H9 (cell line): ENCODE results near the gene KHK. TPM values are rescaled to one million over a fixed set of nuclear protein-coding genes. Genes with fewer than 3 reads are reported as not detected.

Source experiments
- DNase-seq: peaks from one replicate; pipeline ENCODE4 v3.0.0-alpha.2; 2017
- H2AFZ ChIP-seq: one replicate; pipeline ENCODE4 v1.6.1; 2013; ENCODE audit warnings: mild to moderate bottlenecking, low read length, control low read depth, moderate library complexity
- H2AK5ac ChIP-seq: 2 replicates; pipeline ENCODE4 v1.6.1; 2013; ENCODE audit warnings: low read length, control low read depth, mixed read lengths; ENCODE audit not compliant: insufficient read length
- H2BK120ac ChIP-seq: one replicate; pipeline ENCODE4 v1.6.1; 2013; ENCODE audit warnings: low read depth, mild to moderate bottlenecking, low read length, control low read depth, inconsistent platforms; ENCODE audit not compliant: poor library complexity, severe bottlenecking
- H2BK12ac ChIP-seq: 2 replicates; pipeline ENCODE4 v1.6.1; 2013; ENCODE audit warnings: low read length, control low read depth, mixed read lengths, low read depth; ENCODE audit not compliant: insufficient read length
- H2BK15ac ChIP-seq: 2 replicates; pipeline ENCODE4 v1.6.1; 2013; ENCODE audit warnings: low read depth, low read length, control low read depth
- H2BK20ac ChIP-seq: one replicate; pipeline ENCODE4 v1.6.1; 2013; ENCODE audit warnings: low read depth, mild to moderate bottlenecking, low read length, control low read depth, inconsistent platforms; ENCODE audit not compliant: poor library complexity, severe bottlenecking
- H2BK5ac ChIP-seq: 2 replicates; pipeline ENCODE4 v1.6.1; 2013; ENCODE audit warnings: low read length, control low read depth, mixed read lengths; ENCODE audit not compliant: insufficient read length
- H3K14ac ChIP-seq: 2 replicates; pipeline ENCODE4 v1.6.1; 2013; ENCODE audit warnings: low read length, control low read depth; ENCODE audit not compliant: insufficient read depth
- H3K18ac ChIP-seq: 2 replicates; pipeline ENCODE4 v1.6.1; 2013; ENCODE audit warnings: low read depth, mild to moderate bottlenecking, mixed read lengths, low read length, control low read depth; ENCODE audit not compliant: insufficient read length
- H3K23ac ChIP-seq: 2 replicates; pipeline ENCODE4 v1.6.1; 2013; ENCODE audit warnings: low read length, control low read depth, mixed read lengths, low read depth; ENCODE audit not compliant: insufficient read length
- H3K23me2 ChIP-seq: 2 replicates; pipeline ENCODE4 v1.6.1; 2013; ENCODE audit warnings: low read depth, mild to moderate bottlenecking, mixed read lengths, low read length, control low read depth; ENCODE audit not compliant: insufficient read length, poor library complexity, severe bottlenecking
- H3K27ac ChIP-seq: 2 replicates; pipeline ENCODE4 v1.5.1; 2013; ENCODE audit warnings: low read length, control low read depth, mixed read lengths, low read depth; ENCODE audit not compliant: insufficient read length
- H3K27me3 ChIP-seq: 2 replicates; pipeline ENCODE4 v1.6.1; 2013; ENCODE audit warnings: low read length, control low read depth, inconsistent platforms; ENCODE audit not compliant: insufficient read depth
- H3K4ac ChIP-seq: 2 replicates; pipeline ENCODE4 v1.6.1; 2013; ENCODE audit warnings: low read depth, mild to moderate bottlenecking, control low read depth, inconsistent platforms, low read length, moderate library complexity
- H3K4me1 ChIP-seq: 2 replicates; pipeline ENCODE4 v1.6.1; 2013; ENCODE audit warnings: low read length, control low read depth, inconsistent platforms; ENCODE audit not compliant: insufficient read depth
- H3K4me2 ChIP-seq: 2 replicates; pipeline ENCODE4 v1.6.1; 2013; ENCODE audit warnings: low read length, control low read depth, mixed read lengths; ENCODE audit not compliant: insufficient read length, insufficient read depth
- H3K56ac ChIP-seq: 2 replicates; pipeline ENCODE4 v1.6.1; 2013; ENCODE audit warnings: low read depth, mild to moderate bottlenecking, mixed read lengths, low read length, control low read depth; ENCODE audit not compliant: insufficient read length
- H3K79me1 ChIP-seq: 2 replicates; pipeline ENCODE4 v1.6.1; 2013; ENCODE audit warnings: low read depth, mild to moderate bottlenecking, moderate library complexity, low read length, control low read depth, inconsistent platforms; ENCODE audit not compliant: insufficient read depth, poor library complexity, severe bottlenecking
- H3K79me2 ChIP-seq: 2 replicates; pipeline ENCODE4 v1.6.1; 2013; ENCODE audit warnings: low read length, control low read depth, inconsistent platforms; ENCODE audit not compliant: insufficient read depth
- H3K9ac ChIP-seq: 2 replicates; pipeline ENCODE4 v1.6.1; 2013; ENCODE audit warnings: low read length, control low read depth, mixed read lengths; ENCODE audit not compliant: insufficient read length; ENCODE audit errors: extremely low read depth
- H3K9me3 ChIP-seq: one replicate; pipeline ENCODE4 v1.6.1; 2013; ENCODE audit warnings: low read depth, low read length, inconsistent platforms; ENCODE audit not compliant: control insufficient read depth
- H3T11ph ChIP-seq: one replicate; pipeline ENCODE4 v1.6.1; 2013; ENCODE audit warnings: mild to moderate bottlenecking, low read length, control low read depth, inconsistent platforms
- H4K20me1 ChIP-seq: one replicate; pipeline ENCODE4 v1.6.1; 2013; ENCODE audit not compliant: control insufficient read depth, insufficient read length, insufficient read depth
- H4K5ac ChIP-seq: 2 replicates; pipeline ENCODE4 v1.6.1; 2013; ENCODE audit warnings: low read depth, mild to moderate bottlenecking, mixed read lengths, low read length, control low read depth; ENCODE audit not compliant: insufficient read length
- H4K8ac ChIP-seq: replicated peaks from 2 replicates; pipeline ENCODE4 v1.6.1; 2013; ENCODE audit warnings: low read length, control low read depth, mixed read lengths, low read depth; ENCODE audit not compliant: insufficient read length
- H4K91ac ChIP-seq: 2 replicates; pipeline ENCODE4 v1.6.1; 2013; ENCODE audit warnings: low read depth, mild to moderate bottlenecking, moderate library complexity, mixed read lengths, low read length, control low read depth; ENCODE audit not compliant: insufficient read length
- H3K27ac Mint-ChIP-seq, 3 experiments: 2 replicates in 2 of 3; 3 replicates in 1 of 3; pipeline ENCODE4 v1.8.0; 2020 to 2021; ENCODE audit warnings: mixed read lengths in 3 of 3, mild to moderate bottlenecking in 1 of 3, moderate library complexity in 1 of 3
- H3K27me3 Mint-ChIP-seq: 2 replicates; pipeline ENCODE4 v1.8.0; 2021; ENCODE audit warnings: low read depth, mild to moderate bottlenecking, moderate library complexity, mixed read lengths
- H3K36me3 Mint-ChIP-seq, 3 experiments: 2 replicates in 2 of 3; 3 replicates in 1 of 3; pipeline ENCODE4 v1.8.0; 2020 to 2021; ENCODE audit warnings: low read depth in 3 of 3, mixed read lengths in 3 of 3; ENCODE audit not compliant: insufficient read depth in 1 of 3
- H3K4me1 Mint-ChIP-seq, 2 experiments: 2 replicates each; pipeline ENCODE4 v1.8.0; 2020; ENCODE audit warnings: mixed read lengths in 2 of 2
- H3K4me3 Mint-ChIP-seq, 2 experiments: 2 replicates in 1 of 2; 3 replicates in 1 of 2; pipeline ENCODE4 v1.8.0; 2020 to 2021; ENCODE audit warnings: mild to moderate bottlenecking in 2 of 2, mixed read lengths in 2 of 2, moderate library complexity in 1 of 2
- H3K9me3 Mint-ChIP-seq, 2 experiments: 2 replicates in 1 of 2; 3 replicates in 1 of 2; pipeline ENCODE4 v1.8.0; 2020; ENCODE audit warnings: mild to moderate bottlenecking in 2 of 2, mixed read lengths in 2 of 2, moderate library complexity in 1 of 2
- WGBS: extraction: QIAGEN DNeasy Blood & Tissue Kit; methylation state at CpG from one replicate; pipeline ENCODE4 v1.1.7; 2013; ENCODE audit warnings: missing lambda C conversion rate, low lambda C conversion rate, mixed read lengths; ENCODE audit not compliant: insufficient read length; ENCODE audit errors: extremely low coverage; 5-methylcytosine and 5-hydroxymethylcytosine counted together
- total RNA-seq: library from RNA; stranded (reverse); gene quantifications from 2 replicates; pipeline ENCODE4 v1.2.1, GENCODE V29; 2021
- TF ChIP-seq, protein P1 (sequence below): fragments of 200-600 bp; sonication (generic); conservative IDR thresholded peaks from 3 replicates; pipeline ENCODE4 v1.8.0; 2021; ENCODE audit warnings: antibody characterized with exemption, mild to moderate bottlenecking

KHK gene
- total RNA-seq, 1 experiment from 2014 or later, result 12.1 TPM

DNA sequence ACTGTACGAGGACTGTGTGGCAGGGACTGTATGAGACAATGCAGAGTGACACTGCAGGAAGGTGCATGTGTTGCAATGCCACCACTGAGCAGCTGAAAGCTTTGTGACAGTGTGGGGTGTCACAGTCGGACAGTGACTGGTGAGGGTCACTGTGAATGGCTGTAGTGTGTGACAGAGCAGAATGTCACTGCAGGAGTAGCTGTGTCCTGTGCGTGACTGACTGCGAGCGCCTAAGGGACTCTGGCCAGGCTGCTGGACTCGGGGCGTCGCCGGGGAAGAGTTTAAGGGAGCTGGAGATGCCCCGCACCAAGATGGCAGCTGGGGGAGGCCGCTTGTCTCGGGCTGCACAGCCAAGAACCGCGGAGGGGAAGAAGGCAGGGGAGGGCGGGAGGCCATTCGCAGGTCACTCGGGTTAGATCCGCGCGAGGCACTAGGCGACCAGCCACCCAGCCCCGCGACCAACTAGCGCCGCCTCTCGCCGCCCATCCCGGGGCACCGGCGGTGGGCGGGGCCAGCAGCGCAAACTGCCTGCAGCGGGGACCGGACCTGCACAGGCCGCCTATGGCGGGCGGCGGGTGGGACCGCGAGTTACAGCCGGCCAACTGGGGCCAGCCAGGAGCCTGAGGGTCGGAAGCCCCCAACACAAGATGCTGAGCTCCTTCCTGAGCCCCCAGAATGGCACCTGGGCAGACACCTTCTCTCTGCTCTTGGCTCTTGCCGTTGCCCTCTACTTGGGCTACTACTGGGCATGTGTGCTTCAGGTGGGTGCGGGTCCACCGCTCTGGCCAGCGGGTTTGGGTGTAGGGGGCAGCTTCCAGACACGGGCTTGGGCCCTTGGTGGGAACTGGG lies 37.0 kb downstream of the KHK start, which contains the start of gene ABHD1:
Gene ABHD1, plus strand, starts transcription at position 514 of the 849 bp plus-strand sequence. Its CDS starts 134 bp downstream, at position 648.
- no CpG with 5 or more reads among the region's 47 CpGs for WGBS

More for the DNA sequence above, 37.0 kb downstream of the KHK start, which contains the start of gene ABHD1:
- Histone ChIP-seq H4K5ac (no peak within 1 kb of the TSS), H3K23ac (no peak within 1 kb of the TSS), H4K91ac (no peak within 1 kb of the TSS), H3K14ac (peak within 1 kb of the TSS; percentile 69), H4K20me1 (peaks cover 2% of the 10 kb centered on the region), H3K4ac (no peak within 1 kb of the TSS), H3K4me2 (peak within 1 kb of the TSS; percentile 94), H2BK120ac (no peak within 1 kb of the TSS), H3K27ac (no peak within 1 kb of the TSS), H3K18ac (peak within 1 kb of the TSS; percentile 65), H2BK5ac (no peak within 1 kb of the TSS), H2BK15ac (no peak within 1 kb of the TSS; the same call in 1 of the 2 replicates), H2BK12ac (no peak within 1 kb of the TSS), H4K8ac (no peak within 1 kb of the TSS), H3K27me3 (peaks cover 12% of the 10 kb centered on the region; the same call in 1 of the 2 replicates), H3K23me2 (peaks cover 7% of the 10 kb centered on the region), H3K79me2 (no peaks in the 10 kb centered on the region), H3K4me1 (no peaks in the 10 kb centered on the region; the same call in 1 of the 2 replicates), H3T11ph (no peak within 1 kb of the TSS), H2AFZ (no peak within 1 kb of the TSS), H3K56ac (no peak within 1 kb of the TSS), H2BK20ac (no peak within 1 kb of the TSS), H3K9me3 (no peaks in the 10 kb centered on the region), H3K79me1 (no peaks in the 10 kb centered on the region), H3K9ac (no peak within 1 kb of the TSS), H2AK5ac (no peak within 1 kb of the TSS)
- Mint-ChIP-seq H3K4me3 (peak within 1 kb of the TSS; percentile 80 to 89), H3K36me3 (no peaks in the 10 kb centered on the region; a peak in 3 of 7 replicates), H3K27ac (peak within 1 kb of the TSS in 1 of 3 experiments; percentile 37; a peak in 1 of 7 replicates), H3K27me3 (peaks cover 53% of the 10 kb centered on the region), H3K9me3 (no peaks in the 10 kb centered on the region), H3K4me1 (peaks cover 11 to 16% of the 10 kb centered on the region in 2 experiments)
- TF ChIP-seq, protein P1, sequence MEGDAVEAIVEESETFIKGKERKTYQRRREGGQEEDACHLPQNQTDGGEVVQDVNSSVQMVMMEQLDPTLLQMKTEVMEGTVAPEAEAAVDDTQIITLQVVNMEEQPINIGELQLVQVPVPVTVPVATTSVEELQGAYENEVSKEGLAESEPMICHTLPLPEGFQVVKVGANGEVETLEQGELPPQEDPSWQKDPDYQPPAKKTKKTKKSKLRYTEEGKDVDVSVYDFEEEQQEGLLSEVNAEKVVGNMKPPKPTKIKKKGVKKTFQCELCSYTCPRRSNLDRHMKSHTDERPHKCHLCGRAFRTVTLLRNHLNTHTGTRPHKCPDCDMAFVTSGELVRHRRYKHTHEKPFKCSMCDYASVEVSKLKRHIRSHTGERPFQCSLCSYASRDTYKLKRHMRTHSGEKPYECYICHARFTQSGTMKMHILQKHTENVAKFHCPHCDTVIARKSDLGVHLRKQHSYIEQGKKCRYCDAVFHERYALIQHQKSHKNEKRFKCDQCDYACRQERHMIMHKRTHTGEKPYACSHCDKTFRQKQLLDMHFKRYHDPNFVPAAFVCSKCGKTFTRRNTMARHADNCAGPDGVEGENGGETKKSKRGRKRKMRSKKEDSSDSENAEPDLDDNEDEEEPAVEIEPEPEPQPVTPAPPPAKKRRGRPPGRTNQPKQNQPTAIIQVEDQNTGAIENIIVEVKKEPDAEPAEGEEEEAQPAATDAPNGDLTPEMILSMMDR, result no peak
- DNase-seq, result peak; percentile 67
